Esophagus muscularis mucosa (tissue), 4 donors: ENCODE results near the gene PAX5. TPM values are rescaled to one million over a fixed set of nuclear protein-coding genes. Genes with fewer than 3 reads are reported as not detected.
"Not testable (repeated sequence)": the region's sequence is repeated elsewhere in the genome, so short reads cannot be mapped to it uniquely, and the experiment has no call there.

Source experiments
- DNase-seq: peaks from one replicate; pipeline ENCODE4 v3.0.0-alpha.2; 2017; ENCODE audit errors: extremely low spot score
- H3K27ac ChIP-seq, 4 donors: fragments of 200-600 bp; sonication (generic); replicated peaks in 1 of 4; 1 replicate in 3 of 4; 2 replicates in 1 of 4; pipeline ENCODE4 v1.5.1; 2016 to 2019; ENCODE audit warnings: mild to moderate bottlenecking in 1 of 4
- H3K27me3 ChIP-seq, 4 donors: fragments of 200-600 bp; sonication (generic); one replicate each; pipeline versions ENCODE4 v1.5.1 to v1.6.0; 2016 to 2019
- H3K36me3 ChIP-seq, 4 donors: fragments of 200-600 bp; sonication (generic); one replicate each; pipeline ENCODE4 v1.5.1; 2016 to 2019
- H3K4me1 ChIP-seq, 4 donors: fragments of 200-600 bp; sonication (generic); one replicate each; pipeline ENCODE4 v1.5.1; 2016 to 2019
- H3K4me3 ChIP-seq, 4 donors: fragments of 200-600 bp; sonication (generic); 1 replicate in 2 of 4; 2 replicates in 2 of 4; pipeline ENCODE4 v1.5.1; 2016 to 2019; ENCODE audit warnings: mild to moderate bottlenecking in 4 of 4, moderate library complexity in 1 of 4
- H3K9me3 ChIP-seq, 4 donors: fragments of 200-600 bp; sonication (generic); 1 replicate in 3 of 4; 2 replicates in 1 of 4; pipeline ENCODE4 v1.5.1; 2016 to 2019
- EP300 ChIP-seq: sonication (generic); formaldehyde crosslinking; IDR thresholded peaks from one replicate; pipeline ENCODE4 v1.6.1; 2017; ENCODE audit warnings: antibody characterized with exemption
- POLR2A ChIP-seq: fragments of 450-650 bp; IDR thresholded peaks from one replicate; pipeline ENCODE4 v1.6.1; 2017; ENCODE audit warnings: antibody characterized with exemption, moderate library complexity, mild to moderate bottlenecking, low read depth
- POLR2AphosphoS5 ChIP-seq, 2 donors: sonication (generic); formaldehyde crosslinking; IDR thresholded peaks; one replicate each; pipeline ENCODE4 v1.6.1; 2017; ENCODE audit warnings: antibody characterized with exemption in 2 of 2
- WGBS: methylation state at CpG from one replicate; pipeline ENCODE4 v1.1.5; 2018; 5-methylcytosine and 5-hydroxymethylcytosine counted together
- intact Hi-C: fragments of 100-400 bp; cut with DNase I; formaldehyde crosslinking; loops from one replicate; pipeline ENCODE4 v1.15.1; 2023
- total RNA-seq, 4 donors: library from RNA; depleted of rRNA; stranded (reverse); fragments of >200 nt; gene quantifications; one replicate each; pipeline versions ENCODE4 v1.1.0 to v1.2.1, GENCODE V29; 2016
- TF ChIP-seq, protein P1 (sequence below), 3 experiments: fragments of 200-600 bp in 2 of 3; fragments of 450-650 bp in 1 of 3; sonication (generic) in 2 of 3; IDR thresholded peaks; one replicate each; pipeline ENCODE4 v1.5.1; 2017 to 2019; ENCODE audit warnings: antibody characterized with exemption in 3 of 3, mild to moderate bottlenecking in 2 of 3, moderate library complexity in 1 of 3

The PAX5 gene
- total RNA-seq, 4 donors from 2014 or later, result 0.17 TPM; not detected in 3

GRCh38 chr9:37066139-37066725 is 32.2 kb upstream of the PAX5 start:
- 47% methylated on average over 3 of the region's 3 CpGs for WGBS
- TF ChIP-seq POLR2AphosphoS5 (IDR thresholded peaks at IDR 0.05), result no peak
- Histone ChIP-seq H3K27ac (no peak overlapping the region), H3K9me3 (no peaks in the 10 kb centered on the region), H3K4me3 (no peak overlapping the region), H3K4me1 (no peaks in the 10 kb centered on the region), H3K36me3 (no peaks in the 10 kb centered on the region), H3K27me3 (peaks cover 0 to 34% (median 0%) of the 10 kb centered on the region in 4 donors)
- intact Hi-C loops, result no loop called here
- DNase-seq, result no peak

- H3K27me3 ChIP-seq, result peaks cover 0 to 50% (median 2%) of the 10 kb centered on the region in 4 donors
- H3K36me3 ChIP-seq, result no peaks in the 10 kb centered on the region
- no peaks in the 10 kb centered on the region for H3K9me3 ChIP-seq
- DNase-seq, result peak; percentile 45
- H3K4me1 ChIP-seq, result no peaks in the 10 kb centered on the region
- H3K27ac ChIP-seq, result no peak overlapping the region
- TF ChIP-seq, protein P1, sequence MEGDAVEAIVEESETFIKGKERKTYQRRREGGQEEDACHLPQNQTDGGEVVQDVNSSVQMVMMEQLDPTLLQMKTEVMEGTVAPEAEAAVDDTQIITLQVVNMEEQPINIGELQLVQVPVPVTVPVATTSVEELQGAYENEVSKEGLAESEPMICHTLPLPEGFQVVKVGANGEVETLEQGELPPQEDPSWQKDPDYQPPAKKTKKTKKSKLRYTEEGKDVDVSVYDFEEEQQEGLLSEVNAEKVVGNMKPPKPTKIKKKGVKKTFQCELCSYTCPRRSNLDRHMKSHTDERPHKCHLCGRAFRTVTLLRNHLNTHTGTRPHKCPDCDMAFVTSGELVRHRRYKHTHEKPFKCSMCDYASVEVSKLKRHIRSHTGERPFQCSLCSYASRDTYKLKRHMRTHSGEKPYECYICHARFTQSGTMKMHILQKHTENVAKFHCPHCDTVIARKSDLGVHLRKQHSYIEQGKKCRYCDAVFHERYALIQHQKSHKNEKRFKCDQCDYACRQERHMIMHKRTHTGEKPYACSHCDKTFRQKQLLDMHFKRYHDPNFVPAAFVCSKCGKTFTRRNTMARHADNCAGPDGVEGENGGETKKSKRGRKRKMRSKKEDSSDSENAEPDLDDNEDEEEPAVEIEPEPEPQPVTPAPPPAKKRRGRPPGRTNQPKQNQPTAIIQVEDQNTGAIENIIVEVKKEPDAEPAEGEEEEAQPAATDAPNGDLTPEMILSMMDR (IDR thresholded peaks at IDR 0.05), result no peak
- no peak for TF ChIP-seq EP300
- TF ChIP-seq POLR2AphosphoS5 (IDR thresholded peaks at IDR 0.05), result no peak
- no peak for TF ChIP-seq POLR2A
- 86% methylated on average over 4 of the region's 4 CpGs for WGBS
- intact Hi-C loops, result no loop called here
- H3K4me3 ChIP-seq, result no peak overlapping the region
Measured at GRCh38 chr9:37062336-37062735, 28.3 kb upstream of the PAX5 start.

GRCh38 chr9:37061768-37062167 is 27.7 kb upstream of the PAX5 start:
- intact Hi-C loops, result no loop called here
- Histone ChIP-seq H3K4me1 (no peaks in the 10 kb centered on the region), H3K27ac (no peak overlapping the region), H3K9me3 (no peaks in the 10 kb centered on the region), H3K27me3 (peaks cover 0 to 50% (median 2%) of the 10 kb centered on the region in 4 donors), H3K4me3 (no peak overlapping the region), H3K36me3 (no peaks in the 10 kb centered on the region)
- TF ChIP-seq EP300 (no peak), POLR2A (no peak), POLR2AphosphoS5 (IDR thresholded peaks at IDR 0.05) (no peak)
- TF ChIP-seq, protein P1 (IDR thresholded peaks at IDR 0.05), result no peak
- WGBS, result 92% methylated on average over 2 of the region's 2 CpGs
- peak; percentile 37 for DNase-seq

- H3K4me1 ChIP-seq, result no peaks in the 10 kb centered on the region
- no peak overlapping the region for H3K4me3 ChIP-seq
- no peak overlapping the region for H3K27ac ChIP-seq
- WGBS, result 86% methylated on average over 4 of the region's 4 CpGs
- H3K27me3 ChIP-seq, result peaks cover 0 to 52% (median 2%) of the 10 kb centered on the region in 4 donors
- peak; percentile 42 for DNase-seq
- H3K36me3 ChIP-seq, result no peaks in the 10 kb centered on the region
- no peaks in the 10 kb centered on the region for H3K9me3 ChIP-seq
- intact Hi-C loops, result no loop called here
- no peak for TF ChIP-seq POLR2A
- no peak for TF ChIP-seq POLR2AphosphoS5 (IDR thresholded peaks at IDR 0.05)
- TF ChIP-seq, protein P1 (IDR thresholded peaks at IDR 0.05), result no peak
- TF ChIP-seq EP300, result no peak
Measured at GRCh38 chr9:37060833-37061232, 26.8 kb upstream of the PAX5 start.

DNA sequence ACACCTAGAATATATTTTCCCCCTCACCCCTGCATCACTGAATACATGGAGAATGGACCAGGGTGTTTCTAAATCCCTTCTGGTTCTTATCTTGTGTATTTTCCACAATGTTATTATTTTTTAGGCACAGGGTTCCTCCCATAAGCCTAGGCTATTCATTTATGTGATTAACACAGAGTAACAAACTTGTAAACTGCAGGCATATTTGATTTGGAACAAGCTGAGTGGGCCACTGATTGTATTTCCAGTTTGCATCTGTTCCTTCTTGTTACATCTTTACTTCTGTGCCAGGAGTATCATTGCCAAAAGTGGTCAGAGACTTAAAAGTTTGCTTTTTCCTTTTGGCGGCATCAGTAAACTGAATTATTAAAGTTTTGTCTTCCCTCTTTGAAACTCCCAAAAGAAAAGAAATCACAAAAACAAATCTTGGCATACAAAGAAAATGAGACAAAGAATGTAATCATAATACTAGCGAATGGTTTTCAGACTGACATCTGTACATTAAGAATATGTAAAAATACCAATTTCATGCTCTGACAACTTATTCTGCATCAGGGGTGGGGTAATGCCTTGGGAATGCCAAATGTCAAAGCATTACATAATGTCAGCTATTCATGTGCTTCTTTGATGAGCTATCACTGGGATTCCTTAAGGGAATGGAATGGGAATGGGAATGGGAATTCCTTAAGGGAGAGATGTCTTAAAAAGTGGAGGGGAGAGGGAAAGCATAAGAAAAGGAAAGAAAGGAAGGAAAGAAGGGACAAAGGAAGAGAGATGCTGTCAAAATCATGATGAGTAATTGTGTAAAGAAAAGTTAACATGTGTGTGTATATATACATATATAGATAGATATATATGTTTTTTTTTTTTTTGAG is 22.2 kb upstream of the PAX5 start:
- TF ChIP-seq, protein P1 (IDR thresholded peaks at IDR 0.05), result no peak
- TF ChIP-seq EP300, result no peak
- TF ChIP-seq POLR2AphosphoS5 (IDR thresholded peaks at IDR 0.05), result no peak
- no peak for TF ChIP-seq POLR2A
- Histone ChIP-seq H3K27ac (no peak overlapping the region), H3K9me3 (no peaks in the 10 kb centered on the region), H3K4me3 (no peak overlapping the region), H3K36me3 (no peaks in the 10 kb centered on the region), H3K4me1 (no peaks in the 10 kb centered on the region), H3K27me3 (peaks cover 0 to 66% (median 2%) of the 10 kb centered on the region in 4 donors)
- intact Hi-C loops, result no loop called here
- 77% methylated on average over 2 of the region's 2 CpGs for WGBS
- DNase-seq, result no peak

- H3K36me3 ChIP-seq, H3K27ac ChIP-seq, H3K9me3 ChIP-seq, H3K4me1 ChIP-seq, H3K4me3 ChIP-seq, DNase-seq, intact Hi-C loops: not testable (repeated sequence)
- peaks cover 0 to 73% (median 0%) of the 10 kb centered on the region in 4 donors for H3K27me3 ChIP-seq
- 31% methylated on average over 2 of the region's 2 CpGs for WGBS
Measured at GRCh38 chr9:37054363-37054720, 20.3 kb upstream of the PAX5 start.
